Measurements from ENCODE around the gene MFRP. TPM values are rescaled to one million over a fixed set of nuclear protein-coding genes. Genes with fewer than 3 reads are reported as not detected.

Gene MFRP
- total and polyA plus RNA-seq, 11 donors = 0.04 TPM; not detected in 10

DNA sequence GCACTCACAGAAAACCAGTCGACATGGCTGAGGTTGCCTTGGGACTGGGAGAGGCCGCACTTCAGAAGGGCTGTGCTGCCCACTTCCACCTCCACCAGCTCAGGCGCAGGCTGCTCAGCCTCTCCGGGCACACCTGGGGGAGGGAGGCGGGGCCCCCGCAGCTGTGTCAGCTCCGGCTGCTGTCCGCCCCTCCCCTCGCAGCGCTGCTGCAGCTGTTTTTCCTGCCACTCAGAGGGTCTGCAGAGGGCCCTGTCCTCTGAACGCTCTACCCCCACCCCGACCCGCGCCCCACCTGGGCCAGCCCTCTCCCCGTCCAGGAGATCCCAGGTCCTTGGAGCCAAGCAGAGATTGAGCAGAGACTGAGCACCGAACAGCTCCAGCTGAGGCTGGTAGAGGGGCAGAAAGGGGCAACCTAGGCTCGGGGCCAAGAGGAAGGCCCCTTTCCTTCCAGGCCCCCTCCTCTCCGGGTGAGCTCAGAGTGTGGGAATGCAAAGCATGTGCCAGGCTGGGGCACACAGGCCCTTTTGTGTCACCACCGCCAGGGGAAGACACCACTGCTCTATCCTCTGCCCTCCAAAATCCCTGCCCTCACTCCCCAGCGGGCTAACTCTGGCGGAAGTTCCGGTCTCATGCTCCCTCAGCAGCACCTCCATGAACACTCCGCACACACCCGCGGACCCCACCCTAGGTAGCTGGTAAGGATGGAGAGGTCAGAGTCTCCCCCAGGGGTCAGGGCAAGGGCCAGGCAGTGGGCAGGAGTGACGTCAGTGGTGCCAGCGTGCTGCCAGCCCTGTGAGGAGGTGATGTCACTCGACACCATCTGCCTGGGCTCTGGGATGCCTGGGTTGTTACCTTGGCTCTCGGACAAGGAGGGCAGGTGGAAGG lies 31.1 kb downstream of the MFRP start:
- peaks cover 0 to 33% (median 0%) of the 10 kb centered on the region in 9 donors for H3K27me3 ChIP-seq
- 10 to 18% (median 15%) methylated on average over 22 to 29 of the region's 29 CpGs for WGBS, 4 donors
- intact Hi-C loops (cut with DNase I) = loop anchor here in 3 of 10 donors (5.0 to 10.0 kb wide), 3 partner anchors 168 to 213 kb away; partner anchors contain the start of genes ABCG4 (in 1 of the 3) and DPAGT1 (in 1 of the 3)
- H3K36me3 ChIP-seq = peaks cover 0 to 47% (median 28%) of the 10 kb centered on the region in 9 donors
- H3K4me3 ChIP-seq = peak overlapping the region; percentile 25 to 86 (median 75)
- ATAC-seq (peak; percentile 23 to 46 (median 26)), DNase-seq (peak; percentile 55 to 69 (median 61))
- H3K4me1 ChIP-seq = peaks cover 0 to 66% (median 40%) of the 10 kb centered on the region in 12 donors
- peak overlapping the region; percentile 81 to 99 (median 93) for H3K27ac ChIP-seq
- TF ChIP-seq, protein P1, sequence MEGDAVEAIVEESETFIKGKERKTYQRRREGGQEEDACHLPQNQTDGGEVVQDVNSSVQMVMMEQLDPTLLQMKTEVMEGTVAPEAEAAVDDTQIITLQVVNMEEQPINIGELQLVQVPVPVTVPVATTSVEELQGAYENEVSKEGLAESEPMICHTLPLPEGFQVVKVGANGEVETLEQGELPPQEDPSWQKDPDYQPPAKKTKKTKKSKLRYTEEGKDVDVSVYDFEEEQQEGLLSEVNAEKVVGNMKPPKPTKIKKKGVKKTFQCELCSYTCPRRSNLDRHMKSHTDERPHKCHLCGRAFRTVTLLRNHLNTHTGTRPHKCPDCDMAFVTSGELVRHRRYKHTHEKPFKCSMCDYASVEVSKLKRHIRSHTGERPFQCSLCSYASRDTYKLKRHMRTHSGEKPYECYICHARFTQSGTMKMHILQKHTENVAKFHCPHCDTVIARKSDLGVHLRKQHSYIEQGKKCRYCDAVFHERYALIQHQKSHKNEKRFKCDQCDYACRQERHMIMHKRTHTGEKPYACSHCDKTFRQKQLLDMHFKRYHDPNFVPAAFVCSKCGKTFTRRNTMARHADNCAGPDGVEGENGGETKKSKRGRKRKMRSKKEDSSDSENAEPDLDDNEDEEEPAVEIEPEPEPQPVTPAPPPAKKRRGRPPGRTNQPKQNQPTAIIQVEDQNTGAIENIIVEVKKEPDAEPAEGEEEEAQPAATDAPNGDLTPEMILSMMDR (IDR thresholded peaks at IDR 0.05) = peak in 8 of 12 donors; percentile 7 to 34 (median 10)
- no peak for TF ChIP-seq POLR2A (IDR thresholded peaks at IDR 0.05)
- H3K9me3 ChIP-seq = no peaks in the 10 kb centered on the region

DNA sequence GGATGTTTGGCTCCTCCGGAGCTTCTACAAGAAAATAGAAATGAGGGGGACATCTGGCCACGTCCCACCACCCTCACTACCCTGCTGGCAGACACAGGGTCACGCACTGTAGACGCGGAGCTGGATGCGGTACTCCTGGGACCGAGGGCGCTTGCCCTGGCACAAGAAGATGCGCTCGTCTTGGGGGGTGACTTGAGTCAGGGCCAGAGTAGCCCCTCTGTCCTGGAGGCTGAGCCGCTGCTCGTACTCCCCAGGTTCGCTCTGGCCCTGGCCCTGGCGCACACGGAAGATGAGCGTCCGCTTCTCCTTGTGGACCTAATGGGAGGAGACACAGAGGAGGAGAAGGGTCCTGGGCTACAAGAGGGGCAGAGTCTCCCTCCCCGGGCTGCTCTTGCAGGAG lies 31.8 kb downstream of the MFRP start:
- 71 to 85% (median 78%) methylated on average over 14 to 18 of the region's 18 CpGs for WGBS, 4 donors
- peaks cover 0 to 59% (median 38%) of the 10 kb centered on the region in 12 donors for H3K4me1 ChIP-seq

DNA sequence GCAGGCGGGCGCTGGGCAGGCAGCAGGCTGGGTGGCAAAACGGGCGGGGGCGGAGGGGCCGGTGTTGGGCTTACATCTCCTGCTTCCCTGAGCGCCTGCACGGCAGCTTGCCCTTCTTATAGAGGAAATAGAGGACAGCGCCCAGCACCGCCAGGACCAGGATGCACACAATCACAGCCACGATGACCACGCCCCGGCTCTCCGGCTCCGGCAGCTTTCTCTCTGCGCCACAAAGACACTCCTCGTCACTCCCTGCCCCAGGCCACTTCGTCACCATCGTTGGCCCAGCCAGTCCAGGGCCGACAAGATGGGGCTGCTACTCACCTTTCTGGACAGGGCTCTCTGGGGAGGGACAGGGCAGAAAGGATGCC lies 35.8 kb downstream of the MFRP start:
- ATAC-seq = peak in 1 of 4 donors; percentile 10
- intact Hi-C loops (cut with DNase I) = loop anchor here in 1 of 10 donors (10.0 kb wide), 1 partner anchor 196 kb away; no protein-coding TSS in a partner anchor
- Histone ChIP-seq H3K27me3 (peaks cover 0 to 12% (median 0%) of the 10 kb centered on the region in 9 donors), H3K27ac (peak overlapping the region in 4 of 12 donors; percentile 9 to 43 (median 34)), H3K36me3 (peaks cover 0 to 89% (median 70%) of the 10 kb centered on the region in 9 donors), H3K4me3 (no peak overlapping the region), H3K4me1 (peaks cover 0 to 22% (median 12%) of the 10 kb centered on the region in 12 donors), H3K9me3 (no peaks in the 10 kb centered on the region)
- TF ChIP-seq, protein P1 (IDR thresholded peaks at IDR 0.05) = no peak
- TF ChIP-seq POLR2A (IDR thresholded peaks at IDR 0.05) = no peak
- WGBS, 4 donors = 55 to 80% (median 75%) methylated on average over 13 to 20 of the region's 20 CpGs
- DNase-seq = peak in 1 of 5 donors; percentile 64

More for the DNA sequence above, 31.8 kb downstream of the MFRP start:
- ATAC-seq (no peak), DNase-seq (no peak)
- H3K27ac ChIP-seq = peak overlapping the region in 11 of 12 donors; percentile 86 to 99 (median 95)
- peaks cover 0 to 33% (median 0%) of the 10 kb centered on the region in 9 donors for H3K27me3 ChIP-seq
- no peak for TF ChIP-seq POLR2A (IDR thresholded peaks at IDR 0.05)
- TF ChIP-seq, protein P1 (IDR thresholded peaks at IDR 0.05) = no peak
- peaks cover 0 to 53% (median 33%) of the 10 kb centered on the region in 9 donors for H3K36me3 ChIP-seq
- intact Hi-C loops (cut with DNase I) = loop anchor here in 3 of 10 donors (5.0 to 10.0 kb wide), 3 partner anchors 167 to 212 kb away; partner anchors contain the start of genes ABCG4 (in 1 of the 3) and DPAGT1 (in 1 of the 3)
- peak overlapping the region in 11 of 12 donors; percentile 6 to 86 (median 74) for H3K4me3 ChIP-seq
- H3K9me3 ChIP-seq = no peaks in the 10 kb centered on the region
